Measurements from ENCODE around the gene SPDYE4.

DNA sequence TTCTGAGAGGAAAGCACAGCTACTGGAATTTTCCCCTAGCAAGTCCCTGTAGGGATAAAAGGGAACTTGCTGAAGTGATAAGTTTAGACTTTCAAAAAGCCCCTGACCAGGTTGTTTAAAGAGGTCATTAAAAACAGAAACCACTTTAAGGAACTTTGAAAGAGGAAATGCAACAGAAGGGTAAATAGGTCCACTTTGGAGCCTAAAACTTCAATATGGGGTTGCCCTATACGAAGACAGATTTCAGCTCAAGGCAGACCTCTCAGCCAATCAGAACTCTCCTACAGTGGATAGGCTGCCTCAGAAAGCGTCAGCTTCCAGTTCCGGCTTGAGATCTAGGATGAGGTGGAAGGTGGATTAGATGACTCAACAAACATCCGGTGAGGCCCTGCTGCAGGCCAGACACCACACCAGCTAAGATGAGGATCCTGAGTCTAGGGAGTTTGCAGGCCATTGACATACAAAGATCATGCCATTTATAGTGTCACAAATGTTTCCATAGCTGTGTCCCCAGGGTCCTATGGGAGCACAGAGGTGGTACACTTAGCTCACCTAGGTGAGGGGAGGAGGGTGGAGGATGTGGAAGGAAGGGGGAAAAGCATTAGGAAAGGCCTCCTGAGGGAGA, 48.7 kb upstream of the SPDYE4 start:
- TF ChIP-seq, protein P1, sequence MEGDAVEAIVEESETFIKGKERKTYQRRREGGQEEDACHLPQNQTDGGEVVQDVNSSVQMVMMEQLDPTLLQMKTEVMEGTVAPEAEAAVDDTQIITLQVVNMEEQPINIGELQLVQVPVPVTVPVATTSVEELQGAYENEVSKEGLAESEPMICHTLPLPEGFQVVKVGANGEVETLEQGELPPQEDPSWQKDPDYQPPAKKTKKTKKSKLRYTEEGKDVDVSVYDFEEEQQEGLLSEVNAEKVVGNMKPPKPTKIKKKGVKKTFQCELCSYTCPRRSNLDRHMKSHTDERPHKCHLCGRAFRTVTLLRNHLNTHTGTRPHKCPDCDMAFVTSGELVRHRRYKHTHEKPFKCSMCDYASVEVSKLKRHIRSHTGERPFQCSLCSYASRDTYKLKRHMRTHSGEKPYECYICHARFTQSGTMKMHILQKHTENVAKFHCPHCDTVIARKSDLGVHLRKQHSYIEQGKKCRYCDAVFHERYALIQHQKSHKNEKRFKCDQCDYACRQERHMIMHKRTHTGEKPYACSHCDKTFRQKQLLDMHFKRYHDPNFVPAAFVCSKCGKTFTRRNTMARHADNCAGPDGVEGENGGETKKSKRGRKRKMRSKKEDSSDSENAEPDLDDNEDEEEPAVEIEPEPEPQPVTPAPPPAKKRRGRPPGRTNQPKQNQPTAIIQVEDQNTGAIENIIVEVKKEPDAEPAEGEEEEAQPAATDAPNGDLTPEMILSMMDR (conservative IDR thresholded peaks at IDR 0.05 in 1 of 2, IDR thresholded peaks at IDR 0.05 in 1 of 2; ENCODE audit: low read depth in 1 of 2, low read length in 2 of 2) = no peak
- TF ChIP-seq EZH2 (IDR thresholded peaks at IDR 0.05; ENCODE audit: low read length, missing control alignments) = no peak
